Measurements from ENCODE around the gene SELENOI. TPM values are rescaled to one million over a fixed set of nuclear protein-coding genes. Genes with fewer than 3 reads are reported as not detected.
"Not testable (repeated sequence)": the region's sequence is repeated elsewhere in the genome, so short reads cannot be mapped to it uniquely, and the experiment has no call there.

The SELENOI gene
- total RNA-seq, 4 donors from 2014 or later, result 23.1 to 46.6 (median 32.4) TPM

GRCh38 chr2:26316845-26317244, 29.1 kb upstream of the SELENOI start:
- no peak for TF ChIP-seq POLR2A (IDR thresholded peaks at IDR 0.05)
- TF ChIP-seq, protein P1, sequence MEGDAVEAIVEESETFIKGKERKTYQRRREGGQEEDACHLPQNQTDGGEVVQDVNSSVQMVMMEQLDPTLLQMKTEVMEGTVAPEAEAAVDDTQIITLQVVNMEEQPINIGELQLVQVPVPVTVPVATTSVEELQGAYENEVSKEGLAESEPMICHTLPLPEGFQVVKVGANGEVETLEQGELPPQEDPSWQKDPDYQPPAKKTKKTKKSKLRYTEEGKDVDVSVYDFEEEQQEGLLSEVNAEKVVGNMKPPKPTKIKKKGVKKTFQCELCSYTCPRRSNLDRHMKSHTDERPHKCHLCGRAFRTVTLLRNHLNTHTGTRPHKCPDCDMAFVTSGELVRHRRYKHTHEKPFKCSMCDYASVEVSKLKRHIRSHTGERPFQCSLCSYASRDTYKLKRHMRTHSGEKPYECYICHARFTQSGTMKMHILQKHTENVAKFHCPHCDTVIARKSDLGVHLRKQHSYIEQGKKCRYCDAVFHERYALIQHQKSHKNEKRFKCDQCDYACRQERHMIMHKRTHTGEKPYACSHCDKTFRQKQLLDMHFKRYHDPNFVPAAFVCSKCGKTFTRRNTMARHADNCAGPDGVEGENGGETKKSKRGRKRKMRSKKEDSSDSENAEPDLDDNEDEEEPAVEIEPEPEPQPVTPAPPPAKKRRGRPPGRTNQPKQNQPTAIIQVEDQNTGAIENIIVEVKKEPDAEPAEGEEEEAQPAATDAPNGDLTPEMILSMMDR (IDR thresholded peaks at IDR 0.05), result no peak
- WGBS, 2 donors, result 92 to 100% methylated on average over 3 to 6 of the region's 6 CpGs
- H3K9me3 ChIP-seq, result no peaks in the 10 kb centered on the region
- peaks cover 0 to 22% (median 0%) of the 10 kb centered on the region in 4 donors for H3K27me3 ChIP-seq
- no peaks in the 10 kb centered on the region for H3K36me3 ChIP-seq
- DNase-seq, result no peak
- H3K27ac ChIP-seq, result no peak overlapping the region
- H3K4me1 ChIP-seq, result peaks cover 3 to 29% (median 16%) of the 10 kb centered on the region in 3 donors
- H3K4me3 ChIP-seq, result no peak overlapping the region
- intact Hi-C loops (cut with DNase I), result no loop called here

DNA sequence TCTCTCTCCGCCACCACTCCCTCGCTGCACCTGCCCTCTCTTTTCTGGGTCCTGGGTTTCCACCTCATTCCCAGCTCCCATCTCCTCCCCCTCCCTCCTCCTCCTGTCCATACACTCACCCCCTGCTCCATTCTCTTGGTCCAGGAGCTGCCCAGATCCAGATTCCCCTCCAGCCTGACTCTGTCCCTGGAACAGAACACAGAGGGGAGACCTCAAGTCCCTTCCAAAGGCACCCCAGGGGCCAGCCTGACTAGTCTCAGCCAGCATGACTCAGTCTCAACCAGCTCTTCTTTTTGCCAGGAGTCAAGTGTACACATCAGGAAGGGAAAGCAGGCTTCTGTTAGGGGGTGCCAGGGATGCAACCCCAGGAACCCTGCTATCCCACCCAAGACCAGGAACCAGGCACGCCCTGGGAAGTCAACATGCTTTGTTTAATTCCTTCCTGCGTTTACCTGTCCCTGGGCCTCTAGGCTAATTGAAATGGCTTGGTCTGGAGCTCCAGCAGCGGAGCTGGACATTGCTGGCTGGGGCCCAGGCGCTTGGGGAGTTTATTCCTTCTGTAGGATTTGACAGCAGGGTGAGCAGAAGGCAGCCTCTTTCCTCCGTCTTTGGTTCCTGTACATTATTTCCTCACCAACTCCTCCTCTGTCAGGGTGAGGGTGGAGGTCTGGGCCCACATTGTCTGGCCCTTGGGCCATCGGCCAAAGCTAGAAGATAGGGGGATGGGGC, 28.4 kb upstream of the SELENOI start:
- intact Hi-C loops (cut with DNase I), result no loop called here
- H3K27ac ChIP-seq, result no peak overlapping the region
- 70 to 72% methylated on average over 4 to 6 of the region's 8 CpGs for WGBS, 2 donors

DNA sequence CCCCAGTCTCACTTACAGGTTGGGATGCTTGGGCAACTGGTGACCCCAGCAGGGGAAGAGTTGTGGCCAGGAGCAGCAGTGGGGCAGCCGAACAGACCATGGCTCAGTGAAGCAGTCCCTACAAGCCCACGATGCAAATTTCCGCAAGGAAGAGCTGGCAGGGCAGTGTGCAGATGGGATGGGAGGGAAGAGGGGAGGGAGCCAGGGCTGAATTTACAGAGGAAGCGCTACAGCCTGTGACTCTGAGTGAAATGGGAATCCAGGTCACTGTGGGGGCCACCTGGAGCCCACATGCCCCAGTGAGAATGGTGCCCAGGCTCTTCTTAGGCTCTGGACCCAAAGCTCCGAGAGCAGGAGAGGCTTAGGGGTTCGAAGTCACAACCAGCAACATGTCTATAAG, 27.0 kb upstream of the SELENOI start:
- H3K27ac ChIP-seq, result no peak overlapping the region
- peaks cover 0 to 21% (median 0%) of the 10 kb centered on the region in 4 donors for H3K27me3 ChIP-seq
- intact Hi-C loops (cut with DNase I), result no loop called here
- H3K4me1 ChIP-seq, result peaks cover 0 to 10% (median under 1%) of the 10 kb centered on the region in 3 donors
- no peaks in the 10 kb centered on the region for H3K36me3 ChIP-seq
- no peak overlapping the region for H3K4me3 ChIP-seq
- TF ChIP-seq POLR2A (IDR thresholded peaks at IDR 0.05), result no peak
- TF ChIP-seq, protein P1 (IDR thresholded peaks at IDR 0.05), result no peak
- DNase-seq, result no peak
- 46 to 66% methylated on average over 4 to 5 of the region's 6 CpGs for WGBS, 2 donors
- no peaks in the 10 kb centered on the region for H3K9me3 ChIP-seq

More for the DNA sequence above, 28.4 kb upstream of the SELENOI start:
- no peak for DNase-seq
- H3K36me3 ChIP-seq, result no peaks in the 10 kb centered on the region
- no peak overlapping the region for H3K4me3 ChIP-seq
- H3K9me3 ChIP-seq, result no peaks in the 10 kb centered on the region
- H3K27me3 ChIP-seq, result peaks cover 0 to 21% (median 0%) of the 10 kb centered on the region in 4 donors
- peaks cover 3 to 24% (median 15%) of the 10 kb centered on the region in 3 donors for H3K4me1 ChIP-seq
- TF ChIP-seq POLR2A (IDR thresholded peaks at IDR 0.05), result no peak
- TF ChIP-seq, protein P1 (IDR thresholded peaks at IDR 0.05), result no peak

DNA sequence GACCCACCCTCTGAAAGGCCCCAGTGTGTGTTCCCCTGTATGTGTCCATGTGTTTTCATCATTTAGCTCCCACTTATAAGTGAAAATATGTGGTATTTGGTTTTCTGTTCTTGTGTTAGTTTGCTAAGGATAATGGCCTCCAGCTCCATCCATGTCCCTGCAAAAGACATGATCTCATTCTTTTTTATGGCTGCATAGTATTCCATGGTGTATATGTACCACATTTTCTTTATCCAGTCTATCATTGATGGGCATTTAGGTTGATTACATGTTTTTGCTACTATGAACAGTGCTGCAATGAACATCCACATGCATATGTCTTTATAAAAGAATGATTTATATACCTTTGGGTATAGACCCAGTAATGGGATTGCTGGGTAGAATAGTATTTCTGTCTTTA, 21.5 kb upstream of the SELENOI start:
- not testable (repeated sequence) for H3K36me3 ChIP-seq, H3K9me3 ChIP-seq, H3K27ac ChIP-seq, H3K4me1 ChIP-seq, H3K4me3 ChIP-seq, DNase-seq, H3K27me3 ChIP-seq
- intact Hi-C loops (cut with DNase I), result loop anchor here (10.0 kb wide), 1 partner anchor 140 kb away; no protein-coding TSS in a partner anchor

- H3K36me3 ChIP-seq, result no peaks in the 10 kb centered on the region
- no peaks in the 10 kb centered on the region for H3K27me3 ChIP-seq
- H3K4me3 ChIP-seq, result no peak overlapping the region
- no peaks in the 10 kb centered on the region for H3K9me3 ChIP-seq
- WGBS, 2 donors, result 56 to 84% methylated on average over 3 of the region's 3 CpGs
- TF ChIP-seq POLR2A (IDR thresholded peaks at IDR 0.05), result no peak
- TF ChIP-seq, protein P1 (IDR thresholded peaks at IDR 0.05), result no peak
- intact Hi-C loops (cut with DNase I), result loop anchor here (10.0 kb wide), 1 partner anchor 140 kb away; no protein-coding TSS in a partner anchor
- H3K27ac ChIP-seq, result no peak overlapping the region
- no peak for DNase-seq
- peaks cover 0 to 2% (median 0%) of the 10 kb centered on the region in 3 donors for H3K4me1 ChIP-seq
Measured at GRCh38 chr2:26324903-26325302, 21.0 kb upstream of the SELENOI start.

Data from esophagus squamous epithelium (tissue), 5 donors.